Stomach (tissue), 4 donors: ENCODE results near the gene NOM1.

ENCODE experiments used
- EP300 ChIP-seq: sonication (generic); formaldehyde crosslinking; IDR thresholded peaks from one replicate; pipeline ENCODE4 v1.6.1; 2017; ENCODE audit warnings: antibody characterized with exemption
- TF ChIP-seq, protein P1 (sequence below), 7 experiments: fragments of 450-650 bp in 4 of 7; fragments of 200-600 bp in 3 of 7; sonication (generic) in 3 of 7; IDR thresholded peaks; one replicate each; pipeline ENCODE4 v1.5.1; 2016 to 2019; ENCODE audit warnings: antibody characterized with exemption in 7 of 7, control low read depth in 2 of 7, mild to moderate bottlenecking in 1 of 7

DNA sequence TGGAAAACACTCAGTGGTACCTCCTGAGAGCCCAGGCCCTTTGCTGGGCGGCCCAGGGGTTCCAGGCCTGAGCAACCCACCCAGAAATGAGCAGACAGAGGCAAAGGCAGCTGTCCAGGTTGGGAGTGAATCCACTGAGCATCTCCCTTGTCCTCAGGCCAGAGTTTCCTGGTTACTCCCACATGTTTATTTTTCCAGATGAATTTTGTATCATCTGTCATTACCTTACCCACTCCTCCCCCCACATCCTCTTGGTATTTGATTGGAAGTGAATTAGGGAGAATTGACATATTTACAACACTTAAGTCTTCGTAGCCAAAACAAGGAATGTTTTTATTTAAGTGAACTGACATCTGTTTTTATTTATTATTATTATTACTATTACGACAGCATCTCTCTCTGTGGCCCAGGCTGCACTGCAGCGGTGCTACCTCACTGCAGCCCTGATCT is 43.3 kb upstream of the NOM1 start:
- TF ChIP-seq EP300: no peak
- TF ChIP-seq, protein P1, sequence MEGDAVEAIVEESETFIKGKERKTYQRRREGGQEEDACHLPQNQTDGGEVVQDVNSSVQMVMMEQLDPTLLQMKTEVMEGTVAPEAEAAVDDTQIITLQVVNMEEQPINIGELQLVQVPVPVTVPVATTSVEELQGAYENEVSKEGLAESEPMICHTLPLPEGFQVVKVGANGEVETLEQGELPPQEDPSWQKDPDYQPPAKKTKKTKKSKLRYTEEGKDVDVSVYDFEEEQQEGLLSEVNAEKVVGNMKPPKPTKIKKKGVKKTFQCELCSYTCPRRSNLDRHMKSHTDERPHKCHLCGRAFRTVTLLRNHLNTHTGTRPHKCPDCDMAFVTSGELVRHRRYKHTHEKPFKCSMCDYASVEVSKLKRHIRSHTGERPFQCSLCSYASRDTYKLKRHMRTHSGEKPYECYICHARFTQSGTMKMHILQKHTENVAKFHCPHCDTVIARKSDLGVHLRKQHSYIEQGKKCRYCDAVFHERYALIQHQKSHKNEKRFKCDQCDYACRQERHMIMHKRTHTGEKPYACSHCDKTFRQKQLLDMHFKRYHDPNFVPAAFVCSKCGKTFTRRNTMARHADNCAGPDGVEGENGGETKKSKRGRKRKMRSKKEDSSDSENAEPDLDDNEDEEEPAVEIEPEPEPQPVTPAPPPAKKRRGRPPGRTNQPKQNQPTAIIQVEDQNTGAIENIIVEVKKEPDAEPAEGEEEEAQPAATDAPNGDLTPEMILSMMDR (IDR thresholded peaks at IDR 0.05): no peak
